ENCODE results near the gene UNC5B.
"Not testable (repeated sequence)": the region's sequence is repeated elsewhere in the genome, so short reads cannot be mapped to it uniquely, and the experiment has no call there.

Gene UNC5B

GRCh38 chr10:71283410-71283809 lies 71.0 kb downstream of the UNC5B start:
- DNase-seq (ENCODE audit: low spot score) = no peak

- no peak for DNase-seq (ENCODE audit: low spot score)
Measured at GRCh38 chr10:71283876-71284275, 71.5 kb downstream of the UNC5B start.

GRCh38 chr10:71284544-71285179 lies 72.3 kb downstream of the UNC5B start:
- DNase-seq (ENCODE audit: low spot score) = no peak

DNA sequence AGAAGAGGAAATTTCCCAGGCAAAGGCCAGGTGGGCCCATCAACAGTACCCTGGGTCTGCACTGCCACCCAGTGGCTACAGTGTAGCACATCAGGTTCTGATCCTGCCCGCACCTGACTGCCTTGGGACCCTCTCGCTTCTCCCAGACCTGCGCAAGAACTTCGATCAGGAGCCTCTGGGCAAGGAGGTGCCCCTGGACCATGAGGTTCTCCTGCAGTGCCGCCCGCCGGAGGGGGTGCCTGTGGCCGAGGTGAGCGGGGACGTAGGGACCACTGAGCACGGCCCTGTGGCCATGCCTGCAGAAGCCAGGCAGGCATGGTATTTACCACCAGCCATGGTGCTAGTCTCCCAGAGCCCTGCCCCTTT lies 72.8 kb downstream of the UNC5B start:
- DNase-seq (ENCODE audit: low spot score) = peak; percentile 24

DNA sequence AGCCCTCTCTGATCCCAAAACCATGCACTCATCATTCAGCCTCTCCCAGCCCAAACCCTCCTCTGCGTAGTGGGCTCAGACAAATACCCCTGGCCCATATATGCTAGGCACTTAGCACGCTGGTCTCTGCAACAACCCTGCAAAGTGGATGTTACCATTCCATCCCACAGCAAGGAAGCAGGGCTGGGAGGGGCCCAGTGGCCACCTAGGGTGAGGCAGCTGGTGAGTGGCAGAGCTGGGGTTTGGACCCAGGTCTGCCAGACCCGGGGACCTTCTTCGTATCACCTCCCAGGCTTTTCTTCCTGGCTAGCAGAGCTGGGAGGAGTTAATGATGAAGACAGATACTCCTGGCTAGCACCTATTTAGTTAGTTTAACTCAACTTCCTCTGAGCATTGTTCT lies 73.6 kb downstream of the UNC5B start:
- DNase-seq (ENCODE audit: low spot score) = no peak

- no peak for DNase-seq (ENCODE audit: low spot score)
Measured at GRCh38 chr10:71286521-71287294, 74.3 kb downstream of the UNC5B start.

GRCh38 chr10:71287456-71287855 lies 75.1 kb downstream of the UNC5B start:
- no peak for DNase-seq (ENCODE audit: low spot score)

GRCh38 chr10:71288461-71288860 lies 76.1 kb downstream of the UNC5B start:
- no peak for DNase-seq (ENCODE audit: low spot score)

DNA sequence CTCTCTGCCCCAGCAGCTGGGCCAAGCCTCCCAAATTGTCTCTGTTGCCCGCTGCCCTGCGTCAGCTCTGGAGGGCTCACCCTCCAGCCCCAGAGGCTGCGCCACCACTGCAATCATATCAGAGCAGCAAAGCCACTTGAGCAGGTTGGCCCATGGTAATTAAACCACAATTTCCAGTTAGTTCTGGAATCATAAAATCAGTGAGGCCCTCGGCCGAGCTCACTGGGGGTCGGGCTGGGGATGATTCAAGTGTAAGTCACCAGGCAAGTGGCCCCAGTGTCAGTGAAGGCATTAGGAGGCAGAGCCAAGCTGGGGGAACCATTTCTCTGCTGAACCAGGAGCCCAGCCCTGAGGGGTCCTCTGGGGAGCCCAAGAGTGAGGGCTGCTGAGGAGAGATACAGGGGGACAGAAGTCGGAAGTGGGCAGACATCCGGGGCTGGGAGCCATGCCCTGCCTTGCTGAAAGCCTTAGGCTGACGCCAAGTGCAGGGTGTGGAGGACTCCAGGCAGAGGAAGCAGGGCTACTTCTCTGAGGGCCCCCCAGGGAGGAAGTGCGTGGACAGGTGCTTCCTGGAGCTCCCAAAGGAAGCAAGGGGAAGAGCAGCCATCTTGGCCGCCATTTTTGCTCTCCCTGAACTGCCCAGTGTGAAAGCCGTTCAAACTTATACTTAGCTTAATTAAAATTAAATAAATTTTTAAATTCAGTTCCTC lies 77.2 kb downstream of the UNC5B start:
- DNase-seq (ENCODE audit: low spot score) = no peak

- no peak for DNase-seq (ENCODE audit: low spot score)
Measured at GRCh38 chr10:71290331-71290730, 78.0 kb downstream of the UNC5B start.

DNA sequence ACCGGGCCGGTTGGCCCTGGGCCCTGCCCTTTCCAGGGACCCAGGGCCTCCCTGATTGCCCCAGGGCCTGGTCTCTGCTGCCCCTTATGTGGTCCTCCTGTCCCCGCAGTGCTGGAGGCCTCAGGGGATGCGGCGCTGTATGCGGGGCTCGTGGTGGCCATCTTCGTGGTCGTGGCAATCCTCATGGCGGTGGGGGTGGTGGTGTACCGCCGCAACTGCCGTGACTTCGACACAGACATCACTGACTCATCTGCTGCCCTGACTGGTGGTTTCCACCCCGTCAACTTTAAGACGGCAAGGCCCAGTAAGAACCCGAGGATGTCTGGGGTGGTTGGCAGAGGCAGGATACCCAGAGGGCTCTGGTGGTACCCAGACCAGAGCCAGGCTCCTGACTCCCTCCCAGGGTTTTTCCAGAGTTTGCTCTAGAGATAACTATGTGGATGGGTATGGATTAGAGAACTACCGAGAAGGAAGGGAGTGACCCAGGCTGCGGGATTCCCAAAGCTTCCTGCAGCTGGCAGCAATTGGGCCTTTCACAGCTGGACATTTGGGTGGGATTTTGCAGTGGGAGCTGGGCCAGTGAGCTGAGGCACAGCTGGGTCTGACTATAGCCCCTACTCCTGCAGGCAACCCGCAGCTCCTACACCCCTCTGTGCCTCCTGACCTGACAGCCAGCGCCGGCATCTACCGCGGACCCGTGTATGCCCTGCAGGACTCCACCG lies 78.6 kb downstream of the UNC5B start:
- DNase-seq (ENCODE audit: low spot score) = no peak

DNA sequence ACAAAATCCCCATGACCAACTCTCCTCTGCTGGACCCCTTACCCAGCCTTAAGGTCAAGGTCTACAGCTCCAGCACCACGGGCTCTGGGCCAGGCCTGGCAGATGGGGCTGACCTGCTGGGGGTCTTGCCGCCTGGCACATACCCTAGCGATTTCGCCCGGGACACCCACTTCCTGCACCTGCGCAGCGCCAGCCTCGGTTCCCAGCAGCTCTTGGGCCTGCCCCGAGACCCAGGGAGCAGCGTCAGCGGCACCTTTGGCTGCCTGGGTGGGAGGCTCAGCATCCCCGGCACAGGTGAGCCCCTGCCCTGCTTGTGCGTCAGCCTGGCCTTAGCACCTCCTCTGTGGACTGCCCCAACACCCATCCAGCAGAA lies 79.1 kb downstream of the UNC5B start:
- DNase-seq (ENCODE audit: low spot score) = no peak

DNA sequence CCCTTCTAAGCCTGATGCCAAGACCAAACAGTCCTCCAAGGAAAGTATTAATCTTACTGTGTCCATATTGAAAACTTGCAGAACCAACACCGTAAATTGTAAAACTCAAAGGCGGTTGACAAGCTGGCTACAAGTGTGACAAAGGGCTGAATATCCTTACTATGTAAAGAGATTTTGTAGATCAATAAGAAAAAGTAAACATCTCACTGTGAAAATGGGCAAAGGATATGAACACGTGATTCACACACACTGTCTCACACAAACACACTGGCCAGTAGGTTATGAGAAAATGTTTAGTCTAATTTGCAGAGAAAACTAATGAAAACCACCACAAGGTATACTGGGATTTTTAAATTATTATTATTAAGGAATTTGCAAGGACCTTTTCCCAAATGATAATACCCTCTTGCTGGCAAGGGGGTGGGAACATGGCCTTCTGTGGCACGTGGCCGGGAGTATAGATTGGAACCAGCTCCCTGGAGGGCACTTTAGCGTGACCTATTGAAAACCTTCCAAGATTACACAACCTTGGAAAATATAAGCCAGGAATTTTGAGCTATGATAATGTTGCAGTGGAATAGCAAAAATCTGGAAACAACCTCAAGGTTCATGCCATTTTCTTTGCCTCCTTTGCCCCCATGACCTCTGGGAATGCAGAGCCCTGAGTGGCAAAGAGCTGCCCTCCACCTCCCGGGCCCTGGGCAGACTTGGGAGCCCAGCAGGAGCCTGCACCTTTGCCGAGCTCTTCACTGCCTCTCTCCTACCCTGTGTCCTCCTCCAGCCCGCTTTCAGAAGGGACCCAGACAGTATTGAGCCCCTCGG lies 80.5 kb downstream of the UNC5B start:
- DNase-seq (ENCODE audit: low spot score) = no peak

GRCh38 chr10:71293446-71294084 lies 81.2 kb downstream of the UNC5B start:
- DNase-seq (ENCODE audit: low spot score) = no peak

GRCh38 chr10:71294091-71294561 lies 81.8 kb downstream of the UNC5B start:
- no peak for DNase-seq (ENCODE audit: low spot score)

DNA sequence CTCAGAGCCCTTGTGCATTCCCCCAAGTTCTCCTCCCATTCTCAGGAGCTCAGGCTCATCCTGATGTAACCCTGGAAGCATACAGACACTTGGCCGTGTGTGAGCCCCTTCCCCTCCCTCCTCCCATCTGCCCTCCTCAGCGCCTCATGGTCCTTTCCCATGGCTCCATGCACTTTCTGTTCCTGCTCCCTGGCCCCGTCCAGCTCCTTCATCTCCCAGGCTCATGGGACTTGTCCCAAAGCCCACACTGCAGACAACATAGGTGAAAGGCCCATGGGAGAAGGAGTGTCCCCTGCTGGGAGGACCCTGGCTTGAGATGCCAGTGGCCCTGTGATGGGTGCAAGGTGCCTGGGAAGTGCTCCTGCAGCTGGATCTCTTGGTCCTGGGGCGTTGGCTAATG lies 82.5 kb downstream of the UNC5B start:
- DNase-seq (ENCODE audit: low spot score) = no peak

DNA sequence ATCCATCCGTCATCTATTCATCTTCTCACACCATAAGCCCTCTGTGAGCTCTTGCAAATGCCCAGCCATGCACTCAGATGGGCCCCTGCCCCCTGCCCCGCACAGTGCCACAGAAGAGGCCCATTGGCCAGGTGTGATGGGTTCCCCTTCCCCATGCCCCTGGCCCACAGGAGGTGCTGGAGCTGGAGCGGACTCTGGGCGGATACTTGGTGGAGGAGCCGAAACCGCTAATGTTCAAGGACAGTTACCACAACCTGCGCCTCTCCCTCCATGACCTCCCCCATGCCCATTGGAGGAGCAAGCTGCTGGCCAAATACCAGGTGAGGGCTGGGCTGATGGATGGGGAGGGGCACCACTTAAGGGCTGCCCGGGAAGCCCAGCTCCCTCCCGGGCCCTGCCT lies 83.3 kb downstream of the UNC5B start:
- no peak for DNase-seq (ENCODE audit: low spot score)

- DNase-seq (ENCODE audit: low spot score) = no peak
Measured at GRCh38 chr10:71296086-71296485, 83.7 kb downstream of the UNC5B start.

- not testable (repeated sequence) for DNase-seq (ENCODE audit: low spot score)
Measured at GRCh38 chr10:71296811-71297210, 84.4 kb downstream of the UNC5B start.

- DNase-seq (ENCODE audit: low spot score) = no peak
Measured at GRCh38 chr10:71297343-71297742, 85.0 kb downstream of the UNC5B start.
